Kidney glomerular epithelial cell (primary cell): ENCODE data around the gene SLC12A9.

Experiments
- DNase-seq: peaks from one replicate; lab custom pipeline; 2025; lab: John Stamatoyannopoulos, UW

SLC12A9 gene

DNA sequence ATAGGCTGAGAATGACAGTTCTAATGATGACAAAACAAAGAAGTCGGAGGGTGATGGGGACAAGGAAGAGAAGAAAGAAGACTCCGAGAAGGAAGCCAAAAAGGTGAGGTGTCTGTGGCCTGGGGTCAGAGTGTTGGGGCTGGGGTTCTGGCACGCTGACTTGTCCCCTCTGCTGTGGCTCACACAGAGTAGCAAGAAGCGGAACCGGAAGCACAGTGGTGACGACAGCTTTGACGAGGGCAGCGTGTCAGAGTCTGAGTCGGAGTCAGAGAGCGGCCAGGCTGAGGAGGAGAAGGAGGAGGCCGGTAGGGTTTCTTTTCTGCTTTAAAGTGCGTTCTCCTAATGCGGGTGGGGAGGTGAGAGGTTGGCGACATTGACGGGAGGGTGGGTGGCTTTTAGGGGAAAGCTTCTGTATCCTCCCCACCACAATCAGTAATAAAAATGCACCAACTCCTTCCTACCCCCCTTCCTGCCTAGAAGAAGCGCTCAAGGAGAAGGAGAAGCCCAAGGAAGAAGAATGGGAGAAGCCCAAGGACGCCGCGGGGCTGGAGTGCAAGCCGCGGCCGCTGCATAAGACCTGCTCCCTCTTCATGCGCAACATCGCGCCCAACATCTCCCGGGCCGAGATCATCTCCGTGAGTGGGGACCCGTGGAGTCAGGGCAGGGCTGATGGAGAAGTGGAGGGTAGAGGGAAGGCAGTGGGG, 32.4 kb downstream of the SLC12A9 start:
- DNase-seq, result no peak

DNA sequence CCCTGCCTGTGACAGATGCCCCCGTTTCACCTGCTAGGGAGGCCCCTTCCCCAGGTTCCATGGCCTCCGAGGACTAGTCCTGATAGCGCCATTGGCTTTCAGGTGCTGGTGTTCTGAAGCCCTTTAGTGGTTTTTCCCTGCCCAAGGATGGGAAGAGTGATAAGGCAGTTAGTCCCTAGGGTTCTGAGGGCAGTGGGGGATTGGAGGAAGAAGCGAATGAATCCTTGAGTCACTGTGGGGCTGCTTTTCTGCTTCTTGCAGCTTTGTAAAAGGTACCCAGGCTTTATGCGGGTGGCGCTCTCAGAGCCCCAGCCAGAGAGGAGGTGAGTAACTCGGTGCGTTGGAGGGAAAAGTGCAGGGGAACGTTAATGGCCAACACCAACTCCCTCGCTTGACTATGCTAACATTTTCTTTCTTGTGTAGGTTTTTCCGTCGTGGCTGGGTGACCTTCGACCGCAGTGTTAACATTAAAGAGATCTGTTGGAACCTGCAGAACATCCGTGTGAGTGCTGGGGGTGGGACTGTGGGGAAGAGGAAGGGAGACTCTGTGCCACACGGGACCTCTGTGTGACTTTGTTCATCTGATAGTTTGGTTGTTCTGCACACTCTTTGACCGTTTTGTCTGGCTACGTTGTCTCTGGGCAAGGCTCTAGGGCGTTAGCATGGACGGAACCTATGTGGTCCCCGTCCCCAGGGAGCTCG, 33.1 kb downstream of the SLC12A9 start:
- DNase-seq, result no peak

DNA sequence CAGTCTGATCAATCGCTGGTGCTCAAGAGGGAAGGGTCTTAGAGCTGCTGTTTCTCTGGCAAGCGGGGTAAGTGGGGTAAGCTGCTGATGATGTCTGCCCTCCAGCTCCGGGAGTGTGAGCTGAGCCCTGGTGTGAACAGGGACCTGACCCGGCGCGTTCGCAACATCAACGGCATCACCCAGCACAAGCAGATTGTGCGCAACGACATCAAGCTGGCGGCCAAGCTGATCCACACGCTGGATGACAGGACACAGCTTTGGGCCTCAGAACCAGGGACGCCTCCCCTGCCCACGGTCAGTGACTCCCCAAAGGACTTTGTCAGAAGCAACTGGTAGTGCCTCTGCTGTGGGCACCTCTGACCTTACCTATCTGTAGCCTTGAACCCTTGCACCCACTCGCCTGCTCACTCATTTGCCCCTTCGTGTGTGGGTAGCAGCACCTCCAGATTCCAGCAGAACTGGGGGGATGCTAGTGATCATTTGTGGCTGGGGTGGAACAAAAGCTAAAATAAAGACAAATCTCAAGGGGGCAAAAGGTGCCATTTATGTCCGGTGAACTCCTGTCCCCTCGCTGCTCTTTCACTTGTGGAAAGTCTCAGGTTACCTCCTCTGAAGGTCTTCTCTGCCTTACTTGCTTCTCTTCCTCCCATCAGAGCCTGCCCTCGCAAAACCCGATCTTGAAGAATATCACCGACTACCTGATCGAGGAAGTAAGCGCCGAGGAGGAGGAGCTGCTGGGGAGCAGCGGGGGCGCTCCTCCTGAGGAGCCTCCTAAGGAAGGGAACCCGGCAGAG, 33.8 kb downstream of the SLC12A9 start:
- no peak for DNase-seq

DNA sequence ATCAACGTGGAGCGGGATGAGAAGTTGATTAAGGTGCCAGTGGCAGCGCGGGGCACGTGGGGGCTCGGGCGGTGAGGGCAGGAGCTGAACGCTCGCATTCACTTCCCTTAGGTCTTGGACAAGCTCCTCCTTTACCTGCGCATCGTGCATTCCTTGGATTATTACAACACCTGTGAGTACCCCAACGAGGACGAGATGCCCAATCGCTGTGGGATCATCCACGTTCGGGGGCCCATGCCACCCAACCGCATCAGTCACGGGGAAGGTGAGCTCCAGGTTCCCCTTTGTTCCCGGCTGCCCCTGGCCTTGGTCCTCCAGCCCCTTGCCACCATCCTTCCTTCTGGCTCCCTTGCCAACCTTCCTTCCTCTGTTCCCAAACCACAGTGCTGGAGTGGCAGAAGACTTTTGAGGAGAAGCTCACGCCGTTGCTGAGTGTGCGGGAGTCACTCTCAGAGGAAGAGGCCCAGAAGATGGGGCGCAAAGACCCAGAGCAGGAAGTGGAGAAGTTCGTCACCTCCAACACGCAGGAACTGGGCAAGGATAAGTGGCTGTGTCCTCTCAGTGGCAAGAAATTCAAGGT, 34.5 kb downstream of the SLC12A9 start:
- no peak for DNase-seq

DNA sequence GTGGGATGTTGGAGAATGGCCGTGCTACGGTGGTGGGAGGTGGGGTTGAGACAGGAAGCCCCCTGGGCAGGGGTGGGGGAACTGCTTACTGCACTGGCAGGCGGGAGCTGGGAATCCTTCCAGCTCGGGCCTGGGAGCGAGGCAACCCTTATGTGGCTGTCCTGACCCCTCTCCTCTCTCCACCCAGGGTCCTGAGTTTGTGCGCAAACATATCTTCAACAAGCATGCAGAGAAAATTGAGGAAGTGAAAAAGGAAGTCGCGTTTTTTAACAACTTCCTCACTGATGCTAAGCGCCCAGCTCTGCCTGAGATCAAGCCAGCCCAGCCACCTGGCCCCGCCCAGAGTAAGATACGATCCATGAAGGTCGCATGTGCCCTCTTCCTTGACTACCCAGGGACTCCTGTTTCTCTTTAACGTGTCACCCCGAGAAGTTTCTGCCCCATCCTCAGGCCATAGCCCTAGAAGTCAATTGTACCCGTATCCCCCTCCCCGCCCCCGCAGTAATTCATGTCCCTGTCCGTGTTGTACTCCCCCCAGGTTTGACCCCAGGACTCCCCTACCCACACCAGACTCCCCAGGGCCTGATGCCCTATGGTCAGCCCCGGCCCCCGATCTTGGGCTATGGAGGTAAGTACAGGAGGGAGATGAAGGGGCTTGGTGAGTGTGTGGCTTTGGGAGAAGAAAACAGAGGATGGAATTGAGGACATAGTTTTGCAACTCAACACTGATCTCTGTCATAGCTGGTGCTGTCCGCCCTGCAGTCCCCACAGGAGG, 35.2 kb downstream of the SLC12A9 start:
- DNase-seq, result no peak

DNA sequence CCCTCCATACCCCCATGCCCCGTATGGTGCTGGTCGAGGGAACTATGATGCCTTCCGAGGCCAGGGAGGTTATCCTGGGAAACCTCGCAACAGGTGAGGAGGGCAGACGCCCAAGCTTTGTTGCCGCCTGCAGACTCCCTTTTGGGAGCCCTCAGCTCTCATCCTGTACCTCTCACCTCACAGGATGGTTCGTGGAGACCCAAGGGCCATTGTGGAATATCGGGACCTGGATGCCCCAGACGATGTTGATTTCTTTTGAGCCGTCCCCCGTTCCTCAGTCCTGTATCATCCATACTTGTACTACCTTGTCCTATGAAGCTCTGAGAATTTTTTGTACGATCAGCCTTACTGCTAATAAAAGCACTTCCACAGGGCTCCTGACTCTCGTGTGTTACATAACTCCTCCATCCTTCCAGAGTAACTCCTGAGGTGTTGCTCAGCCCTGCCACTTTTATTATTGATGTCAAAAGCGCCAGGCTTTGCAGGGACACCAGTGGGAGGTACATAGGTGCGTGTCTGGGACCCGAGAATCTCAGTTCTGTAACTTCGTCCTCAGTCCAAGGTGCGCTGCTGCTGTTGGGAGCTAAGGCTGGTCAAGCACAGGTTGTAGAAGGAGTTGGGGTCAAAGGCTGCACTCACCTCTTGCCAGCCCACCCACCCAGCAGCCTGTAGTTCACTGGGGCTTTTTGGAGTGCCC, 35.9 kb downstream of the SLC12A9 start:
- no peak for DNase-seq

DNA sequence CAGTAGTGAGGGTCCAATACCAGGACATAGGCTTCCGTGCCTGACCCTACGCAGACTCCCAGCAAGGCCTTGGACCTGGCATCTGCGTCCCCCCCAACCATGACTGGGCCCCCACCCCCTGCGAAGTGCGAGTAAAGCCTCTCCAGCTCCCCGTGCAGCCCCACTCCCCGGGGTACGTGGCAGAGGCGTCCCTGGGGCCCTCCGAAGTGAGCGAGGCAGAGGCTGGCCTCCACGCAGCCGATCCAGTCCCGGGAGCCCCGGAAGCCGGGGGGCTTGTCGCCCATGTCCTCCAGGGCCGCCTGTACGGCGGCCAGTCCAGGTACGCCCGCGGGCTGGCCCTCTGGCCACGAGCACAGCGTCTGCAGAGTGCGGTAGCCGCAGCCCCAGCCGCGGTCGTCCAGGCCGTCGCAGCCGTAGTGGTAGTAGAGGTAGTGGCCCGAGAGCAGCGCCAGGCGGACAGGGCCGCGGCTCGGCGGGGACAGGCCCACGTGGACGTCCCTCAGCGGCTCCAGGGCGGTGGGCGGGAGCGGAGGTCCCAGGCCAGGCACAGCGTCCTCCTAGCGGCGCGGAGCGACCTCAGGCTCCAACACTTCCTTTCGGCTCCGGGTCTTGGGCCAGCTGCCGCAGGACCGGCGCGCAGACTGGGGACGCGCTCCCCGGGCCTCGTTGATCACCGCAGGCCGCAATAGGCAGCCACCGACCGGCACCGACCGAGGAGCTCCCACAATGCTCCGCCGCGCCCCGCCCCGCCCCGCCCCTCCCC, 36.7 kb downstream of the SLC12A9 start, which contains the start of gene UFSP1:
Gene UFSP1 (minus strand): TSS at position 728 of the 763 bp plus-strand sequence. CDS start 444 bp downstream, at position 284.
- no peak for DNase-seq

DNA sequence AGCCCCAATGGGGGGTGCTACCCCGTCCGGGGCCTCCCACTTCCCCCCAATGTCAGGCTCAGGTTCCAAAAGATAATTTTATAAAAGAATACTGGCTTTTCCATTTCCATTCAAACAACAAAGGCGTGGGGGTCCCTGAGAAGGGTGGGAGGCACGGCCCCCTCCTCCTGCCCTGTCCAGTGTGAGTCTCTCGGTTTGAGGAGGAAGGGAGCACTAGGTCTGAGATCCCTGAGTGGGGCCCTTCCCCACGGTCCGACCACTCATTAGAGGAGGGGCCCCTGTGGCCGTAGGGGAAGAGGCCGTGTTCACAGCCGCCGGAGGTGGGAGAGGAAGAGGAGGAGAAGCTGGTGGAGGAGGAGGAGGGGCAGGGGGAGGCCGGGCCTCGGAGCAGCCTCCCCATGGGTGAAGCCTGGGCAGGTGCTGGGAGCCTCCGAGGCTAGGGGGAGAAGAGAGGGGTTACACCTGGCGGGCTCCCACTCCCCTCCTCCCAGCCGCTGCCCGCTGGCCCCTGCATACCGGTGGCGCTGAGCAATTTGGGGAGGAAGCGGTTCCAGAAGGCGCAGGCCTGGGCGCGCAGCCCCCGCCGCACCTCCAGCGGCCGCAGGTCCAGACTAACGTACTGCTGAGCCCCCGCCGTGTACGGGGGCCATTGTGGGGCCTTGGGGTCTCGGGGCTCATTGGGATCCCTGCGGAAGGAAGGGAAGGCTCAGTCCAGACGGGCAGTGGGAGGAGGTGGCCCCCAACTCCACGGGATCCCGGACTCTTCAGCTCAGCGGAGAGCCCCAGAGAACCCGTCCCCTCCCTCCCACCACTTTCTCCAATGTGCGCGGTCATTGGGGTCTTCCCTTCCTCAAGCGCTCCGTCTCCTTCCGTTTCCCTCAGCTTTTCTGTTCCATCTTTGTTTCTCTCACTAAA, 38.4 kb downstream of the SLC12A9 start:
- DNase-seq, result no peak

DNA sequence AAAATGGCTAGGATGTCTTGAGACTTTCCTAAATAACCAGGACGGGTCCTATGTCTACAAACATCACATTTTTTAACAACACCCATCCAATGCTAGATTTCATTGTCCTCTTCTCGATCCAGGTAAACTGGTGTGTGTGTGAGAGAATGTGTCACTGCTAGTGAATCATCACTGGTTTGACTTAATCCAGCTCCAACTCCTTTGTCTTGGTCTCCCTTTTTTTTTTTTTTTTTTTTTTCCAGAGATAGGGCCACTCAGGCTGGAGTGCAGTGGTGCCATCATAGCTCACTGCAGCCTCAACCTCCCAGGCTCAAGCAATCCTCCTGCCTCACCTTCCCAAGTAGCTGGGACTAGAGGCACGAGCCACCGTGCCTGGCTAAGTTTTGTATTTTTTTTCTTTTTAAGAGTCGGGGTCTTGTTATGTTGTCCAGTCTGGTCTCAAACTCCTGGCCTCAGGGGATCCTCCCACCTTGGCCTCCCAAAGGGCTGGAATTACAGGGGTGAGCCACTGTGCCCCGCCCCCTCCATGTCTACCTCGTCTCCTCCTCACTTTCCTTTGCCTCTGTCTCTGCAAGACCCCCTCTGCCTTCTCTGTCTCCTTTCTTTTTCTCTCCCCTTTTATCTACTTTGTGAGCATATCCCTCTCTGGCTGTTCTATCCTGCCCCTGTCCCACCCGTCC, 39.2 kb downstream of the SLC12A9 start:
- peak; percentile 11 for DNase-seq

DNA sequence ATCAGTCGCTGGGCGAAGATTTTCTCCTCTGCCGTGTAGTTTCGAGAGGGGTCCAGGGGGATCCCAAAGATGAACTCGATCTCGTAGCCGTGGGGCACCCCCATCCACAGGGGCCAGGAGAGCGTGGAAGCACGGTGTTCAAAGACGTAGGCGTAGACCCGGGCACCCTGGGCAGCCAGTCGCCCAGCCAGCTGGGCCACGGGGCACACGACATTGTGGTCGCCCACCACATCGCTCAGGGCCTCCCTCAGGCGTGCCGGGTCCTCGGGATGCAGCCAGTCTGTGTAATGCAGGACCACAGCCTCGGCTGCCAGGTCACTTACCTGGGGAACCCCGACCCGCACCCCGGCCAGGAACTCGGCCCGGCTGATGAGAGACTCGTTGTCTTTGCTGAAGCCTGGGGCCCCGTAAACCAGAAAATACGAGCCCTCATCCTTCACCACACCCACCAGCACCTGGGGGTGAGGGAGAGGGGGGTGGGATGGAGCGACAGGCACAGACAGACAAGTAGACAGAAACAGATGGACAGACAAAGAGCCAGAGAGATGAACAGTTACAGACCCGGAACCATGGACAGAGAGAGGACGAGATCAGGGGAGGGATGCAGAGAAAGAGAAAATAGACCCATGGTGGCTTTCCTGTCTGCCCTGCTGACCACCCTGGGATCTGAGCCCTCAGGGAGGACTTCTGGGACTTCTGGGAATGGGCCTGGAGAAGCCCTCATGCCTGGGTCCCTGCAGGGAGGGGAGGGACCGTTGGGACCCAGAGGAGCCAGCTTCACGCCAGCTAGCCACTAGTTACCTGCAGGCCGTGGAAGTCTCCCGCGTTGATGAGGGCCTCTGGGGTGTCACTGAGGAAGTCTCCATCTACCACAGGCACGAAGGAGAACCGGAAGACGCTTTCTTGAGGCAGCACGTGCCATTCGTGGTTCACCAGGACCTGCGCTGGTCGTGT, 40.1 kb downstream of the SLC12A9 start:
- no peak for DNase-seq

DNA sequence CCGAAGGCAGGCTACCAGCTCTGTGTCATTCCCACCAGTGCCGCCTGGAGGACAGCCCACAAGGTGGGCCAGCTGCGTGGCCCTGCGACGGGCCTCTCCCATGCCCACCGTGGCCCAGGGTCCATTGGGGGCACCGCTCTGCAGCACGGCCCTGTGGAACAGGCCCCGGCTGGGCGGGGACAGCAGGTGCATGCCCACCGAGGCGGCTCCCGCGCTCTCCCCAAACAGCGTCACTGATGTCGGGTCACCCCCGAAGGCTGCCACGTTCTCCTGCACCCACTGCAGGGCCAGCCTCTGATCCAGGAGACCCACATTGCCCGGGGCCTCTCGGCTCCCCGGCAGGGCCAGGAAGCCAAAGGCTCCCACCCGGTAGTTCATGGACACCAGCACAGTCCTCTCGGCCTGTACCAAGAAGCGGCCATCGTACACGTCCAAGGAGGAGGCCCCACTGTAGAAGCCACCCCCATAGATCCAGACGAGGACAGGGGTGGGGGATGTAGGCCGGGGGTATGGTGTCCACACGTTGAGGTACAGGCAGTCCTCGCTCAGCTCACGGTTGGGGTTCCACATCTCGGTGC, 40.9 kb downstream of the SLC12A9 start:
- DNase-seq, result no peak

DNA sequence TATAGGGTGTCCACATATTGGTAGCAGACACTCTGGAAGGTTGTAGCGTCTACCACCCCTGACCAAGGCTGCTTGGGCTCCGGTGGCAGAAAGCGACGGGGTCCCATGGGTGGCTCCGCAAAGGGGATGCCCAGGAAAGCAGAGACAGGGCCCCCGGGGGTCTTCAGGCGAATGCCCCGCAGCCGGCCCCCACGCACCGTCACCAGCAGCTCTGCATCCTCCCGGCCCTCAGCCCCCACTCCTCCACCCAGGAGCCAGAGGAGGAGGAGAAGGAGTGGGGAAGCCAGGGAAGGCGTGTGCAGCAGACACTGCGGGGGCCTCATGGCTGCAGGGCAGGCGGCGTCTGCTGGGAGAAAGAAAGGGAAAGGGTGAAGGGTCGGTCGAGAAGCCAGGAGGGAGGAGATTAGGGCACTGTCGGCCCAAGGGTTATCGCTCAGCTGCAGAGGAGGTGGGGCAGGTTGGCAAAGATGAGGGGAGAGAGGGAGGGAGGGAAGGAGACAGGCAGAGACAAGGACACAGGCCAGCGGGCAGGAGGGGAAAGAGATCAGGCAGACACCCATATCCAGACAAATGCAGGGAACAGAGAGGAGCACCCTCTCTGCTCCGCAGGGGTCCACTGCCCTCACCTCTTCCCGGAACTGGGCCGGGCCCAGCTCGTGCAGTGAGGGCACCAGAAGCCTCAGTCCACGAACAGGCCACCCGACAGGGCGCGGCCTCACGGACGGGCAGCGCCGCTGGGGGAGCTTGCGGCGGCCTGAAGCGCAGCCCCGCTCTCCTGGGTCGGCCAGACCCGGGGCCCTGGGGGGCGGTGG, 41.6 kb downstream of the SLC12A9 start:
- DNase-seq, result no peak

DNA sequence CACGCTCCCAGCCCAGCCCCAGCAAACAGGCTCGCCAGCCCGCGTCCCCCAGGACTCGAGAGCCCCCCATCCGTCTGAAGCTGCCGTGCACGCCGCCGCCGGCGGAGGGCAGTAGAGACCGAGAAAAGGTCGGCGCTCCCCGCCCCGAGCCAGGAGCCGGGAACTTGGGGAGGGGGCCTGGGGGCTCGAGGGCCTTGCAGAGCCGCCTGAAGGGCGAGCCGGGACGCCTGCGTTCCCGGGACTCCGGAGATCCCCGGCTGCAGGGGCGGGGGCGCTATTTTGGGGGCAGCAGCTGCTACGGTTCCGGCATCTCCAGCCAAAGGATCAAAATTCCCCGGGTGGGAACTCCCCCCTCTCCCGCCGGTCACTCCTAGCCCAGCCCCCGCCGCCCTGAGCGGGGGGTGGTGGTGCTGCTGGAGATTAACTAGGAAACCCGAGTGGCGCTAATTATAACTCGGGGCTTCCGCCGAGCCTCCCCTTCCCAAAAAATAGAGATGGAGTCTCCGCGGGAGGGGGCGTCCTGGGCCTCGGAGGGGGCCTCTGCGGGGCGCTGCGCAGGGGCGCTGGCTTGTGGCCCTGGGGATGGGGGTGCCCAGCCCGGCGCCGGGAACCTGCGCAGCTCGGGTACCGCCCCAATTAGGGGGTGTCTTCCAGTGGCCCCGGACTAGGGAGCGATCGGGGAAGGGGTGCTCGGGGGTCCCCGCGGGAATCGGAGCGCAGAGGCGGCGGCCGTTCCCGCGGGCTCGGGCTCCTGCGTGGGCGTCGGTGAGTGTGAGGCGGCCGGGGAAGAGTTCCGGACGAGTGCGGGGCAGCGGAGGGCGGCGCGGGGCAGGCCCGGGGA, 42.6 kb downstream of the SLC12A9 start:
- peak; percentile 4 for DNase-seq

DNA sequence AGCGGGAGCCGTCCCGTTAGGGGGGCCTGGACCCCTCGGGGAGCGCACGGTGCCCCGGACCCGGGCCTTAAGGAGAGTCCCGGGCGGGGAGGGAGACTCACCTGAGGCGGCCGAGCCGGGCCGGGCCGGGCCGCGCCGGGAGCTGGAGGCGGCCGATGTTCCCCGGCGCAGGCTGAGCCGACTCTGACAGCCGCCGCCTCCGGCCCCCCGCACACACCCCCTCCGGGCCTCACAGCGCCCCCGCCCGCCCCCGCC, 43.1 kb downstream of the SLC12A9 start, which contains the start of gene ACHE:
Gene ACHE (minus strand): TSS at position 188 of the 255 bp plus-strand sequence. CDS start 1,656 bp downstream, outside the sequence.
- DNase-seq, result no peak

DNA sequence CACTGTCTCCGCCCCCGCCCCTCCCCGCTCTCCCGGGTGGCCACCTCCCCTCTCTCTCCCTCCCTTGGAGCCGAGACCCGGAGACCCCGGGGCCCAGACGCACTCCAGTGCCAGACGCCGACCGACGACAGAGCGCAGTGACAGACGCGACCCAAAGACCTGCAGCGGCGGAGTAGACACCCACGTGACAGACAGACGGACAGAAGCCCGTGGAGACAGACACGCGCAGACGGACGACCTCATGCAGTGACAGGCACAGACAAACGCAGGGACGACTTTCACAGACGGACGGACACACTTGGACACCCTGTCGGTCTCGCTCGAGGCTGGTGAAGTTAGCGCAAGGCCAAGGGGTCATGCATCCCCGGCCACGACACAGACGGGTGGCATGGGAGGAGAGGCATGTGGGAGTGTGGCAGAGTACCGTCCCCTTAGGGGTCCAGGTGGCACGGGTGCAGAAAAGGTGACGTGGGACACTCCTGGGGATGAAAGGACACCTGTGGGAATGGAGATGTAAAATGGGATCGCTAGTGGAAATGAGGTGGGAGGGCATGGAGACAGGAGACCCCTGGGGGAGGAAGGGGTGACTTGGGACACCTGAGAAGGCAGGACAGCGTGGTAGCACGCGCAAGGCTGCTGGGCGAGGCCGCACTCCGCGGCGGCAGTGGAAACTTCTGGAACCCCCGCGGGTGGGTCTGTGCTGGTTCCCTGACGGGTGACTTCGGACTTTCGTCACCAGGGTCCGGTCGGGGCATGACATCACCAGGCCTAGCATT, 43.6 kb downstream of the SLC12A9 start:
- no peak for DNase-seq
